NCI-H2196 treated with DMSO at 0.1 percent for 48 hours (cell line): ENCODE results near the gene AMBP.

ENCODE experiments used
- DNase-seq: peaks from one replicate; lab custom pipeline; 2025; ENCODE audit not compliant: unreplicated experiment; lab: John Stamatoyannopoulos, UW

Gene AMBP

DNA sequence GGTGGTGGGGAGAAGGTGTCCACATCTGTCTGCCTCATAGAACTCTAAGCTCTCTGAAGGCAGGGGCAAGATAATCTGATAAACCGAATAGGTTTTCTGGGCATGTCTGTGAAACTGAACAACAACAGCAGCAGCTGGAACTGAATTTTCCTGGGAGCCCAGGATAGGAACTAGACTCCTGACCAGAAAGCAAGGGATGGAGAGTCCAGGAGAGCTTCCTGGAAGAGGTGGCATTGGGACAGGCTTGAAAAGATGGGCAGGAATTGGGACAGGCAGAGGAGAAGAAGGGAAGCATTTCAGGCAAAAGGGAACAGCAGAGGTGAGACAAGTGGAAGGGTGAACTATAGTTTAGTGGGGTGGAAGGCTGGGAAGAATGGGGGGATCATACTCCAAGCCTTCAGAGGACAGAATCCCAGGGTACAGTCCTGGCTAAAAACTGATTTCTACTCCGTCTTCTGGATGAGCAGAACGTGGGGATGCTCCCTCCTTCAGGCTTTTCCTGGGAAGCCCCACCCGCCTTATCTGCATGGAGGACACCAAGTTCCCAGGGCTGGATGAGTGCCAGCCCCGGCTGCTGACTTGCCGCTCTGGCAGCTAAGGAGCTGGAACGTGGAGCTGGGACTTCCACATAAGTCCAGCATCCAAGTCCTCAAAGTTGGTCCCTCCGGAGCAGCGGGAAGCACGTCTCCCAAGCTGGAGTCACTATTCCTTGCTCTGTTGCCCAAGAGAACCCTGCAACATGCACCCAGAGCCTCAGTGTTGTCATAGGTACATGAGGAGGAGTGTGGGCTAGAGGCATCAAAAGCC is 34.9 kb upstream of the AMBP start:
- DNase-seq: no peak

DNA sequence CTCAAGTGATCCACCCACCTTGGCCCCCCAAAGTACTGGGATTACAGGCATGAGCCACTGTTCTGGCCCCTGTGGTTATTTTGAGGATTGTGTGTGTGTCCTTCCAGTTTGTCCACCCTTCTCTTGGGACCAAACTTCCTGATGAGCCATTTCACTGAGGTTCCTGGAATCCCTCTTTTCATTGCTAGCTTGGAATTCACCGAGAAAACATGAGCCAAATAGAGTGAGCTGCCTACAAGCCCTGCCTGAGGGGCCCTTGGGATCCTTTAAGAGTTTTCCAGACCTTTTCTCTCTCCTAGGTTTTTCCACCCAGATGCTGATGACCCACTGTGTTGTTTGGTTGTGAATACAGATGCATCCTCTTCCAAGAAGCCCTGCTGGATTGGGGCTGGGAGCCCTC is 34.2 kb upstream of the AMBP start:
- no peak for DNase-seq

DNA sequence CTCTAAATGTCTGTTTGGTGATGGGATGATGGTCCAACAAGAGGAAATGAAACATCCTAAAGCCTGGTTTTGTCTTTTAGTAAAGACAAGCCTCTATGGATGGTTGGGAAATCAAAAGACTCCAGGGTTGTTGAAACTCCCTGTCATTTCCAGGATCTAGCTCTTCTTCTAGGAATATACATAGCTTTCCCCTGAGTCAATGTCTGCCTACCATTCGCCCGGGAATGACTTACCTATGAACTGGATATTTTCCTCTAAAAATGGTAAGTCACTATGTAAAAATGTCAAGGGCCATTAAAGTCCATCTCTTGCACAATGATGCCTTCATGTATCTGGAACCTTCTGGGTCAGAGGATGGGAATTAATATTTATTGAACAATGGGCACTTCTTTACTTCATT is 32.1 kb upstream of the AMBP start:
- DNase-seq: no peak

DNA sequence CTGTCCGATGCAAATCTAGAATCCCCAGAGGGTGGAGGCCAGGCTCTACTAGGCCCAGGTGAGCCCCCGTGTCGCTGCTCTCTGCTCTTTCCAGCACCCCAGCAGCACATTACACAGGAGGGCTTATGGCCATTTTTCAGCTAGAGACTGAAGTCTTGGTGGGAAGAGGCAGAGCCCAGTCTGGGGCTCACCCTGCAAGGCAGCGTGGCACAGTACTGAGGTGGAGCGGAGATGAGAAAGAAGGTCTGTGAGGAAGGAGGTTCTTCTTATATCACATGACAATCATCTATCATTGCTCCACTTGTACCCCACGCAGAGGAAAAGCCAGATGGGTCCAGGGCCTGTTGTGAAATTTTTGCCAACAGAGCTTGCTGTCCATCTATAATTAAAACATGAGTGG is 31.0 kb upstream of the AMBP start:
- DNase-seq: no peak

DNA sequence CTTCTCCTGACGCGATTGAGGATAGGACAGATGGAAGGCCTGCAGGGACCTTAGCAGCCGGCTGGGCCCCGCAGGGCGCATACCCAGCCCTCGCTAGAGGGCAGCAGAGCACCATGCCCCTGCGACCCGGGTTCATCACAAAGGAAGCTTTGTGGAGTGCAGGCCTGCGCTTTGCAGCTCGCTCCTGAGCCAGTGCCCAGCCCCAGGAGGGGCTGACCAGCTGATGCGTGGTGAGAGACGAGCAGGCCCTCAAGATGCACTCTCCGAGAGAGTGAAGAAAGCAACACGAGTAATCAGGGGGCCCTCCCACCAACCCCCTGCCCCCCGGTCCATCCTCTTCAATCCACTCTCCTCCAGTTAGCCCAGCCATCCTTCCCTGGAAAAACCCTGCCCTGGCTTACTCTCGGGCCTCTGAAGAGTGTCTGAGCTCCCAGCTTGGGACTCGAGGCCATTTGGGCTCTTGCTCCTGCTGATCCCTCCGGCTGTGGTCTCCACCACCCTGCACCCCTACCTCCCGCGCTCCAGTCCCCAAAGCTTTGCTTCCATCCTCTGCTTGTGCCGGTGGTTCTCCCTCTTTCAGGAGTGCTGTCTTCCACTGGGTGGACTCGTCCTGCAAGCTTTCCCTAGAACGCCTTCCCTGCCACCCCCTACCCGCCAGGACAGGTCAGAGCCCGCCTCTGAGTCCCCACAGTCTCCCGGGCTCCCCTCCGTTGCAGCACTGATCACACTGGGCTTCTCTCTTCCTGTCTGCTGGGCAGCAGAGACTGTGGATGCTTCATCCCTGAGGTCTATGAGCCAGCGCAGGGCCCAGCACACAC is 30.1 kb upstream of the AMBP start:
- DNase-seq: peak; percentile 65

DNA sequence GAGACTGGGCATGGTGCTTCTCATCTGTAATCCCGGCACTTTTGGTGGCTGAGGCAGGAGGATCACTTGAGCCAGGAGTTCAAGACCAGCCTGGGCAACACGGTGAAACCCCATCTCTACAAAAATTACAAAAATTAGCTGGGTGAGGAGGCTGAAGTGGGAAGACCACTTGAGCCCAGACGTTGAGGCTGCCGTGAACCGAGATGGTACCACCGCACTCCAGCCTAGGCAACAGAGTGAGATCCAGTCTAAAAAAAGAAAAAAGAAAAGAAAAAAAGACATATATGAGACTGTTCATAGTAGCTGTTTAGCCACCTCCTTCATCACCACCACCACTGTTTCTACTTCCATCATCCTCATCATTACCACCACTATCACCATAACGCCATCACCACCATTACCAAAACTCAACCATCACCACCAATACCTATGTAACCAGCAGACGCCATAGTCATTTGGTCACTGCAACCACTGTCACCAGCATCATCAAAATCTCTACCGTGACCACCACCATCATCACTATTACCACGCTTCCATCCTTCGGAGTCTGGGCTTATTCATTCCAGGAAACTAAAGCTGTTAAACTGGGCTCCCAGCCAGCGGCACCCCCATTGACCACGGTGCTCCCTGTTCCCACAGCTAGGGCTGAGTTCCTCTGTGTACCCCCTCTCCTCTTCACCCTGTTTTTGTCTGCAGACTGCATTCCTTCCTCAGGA is 29.3 kb upstream of the AMBP start:
- DNase-seq: no peak

DNA sequence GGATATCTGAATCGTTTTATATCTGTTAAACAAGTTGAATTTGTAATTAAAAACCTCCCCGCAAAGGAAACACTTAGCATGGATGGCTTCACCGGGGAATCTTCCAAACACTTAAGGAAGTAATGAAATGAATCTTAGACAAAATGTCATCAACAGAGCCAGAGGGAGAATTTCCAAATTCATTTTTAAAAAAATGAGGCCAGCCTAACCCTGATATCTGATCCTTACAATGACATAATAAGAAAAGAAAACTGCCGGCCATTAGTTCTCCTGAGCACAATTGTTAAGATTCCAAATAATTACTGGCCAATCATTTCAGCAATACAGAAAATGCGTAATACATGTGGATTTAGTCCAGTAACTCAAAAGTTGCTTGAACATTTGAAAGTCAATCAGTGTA is 27.1 kb upstream of the AMBP start:
- no peak for DNase-seq

DNA sequence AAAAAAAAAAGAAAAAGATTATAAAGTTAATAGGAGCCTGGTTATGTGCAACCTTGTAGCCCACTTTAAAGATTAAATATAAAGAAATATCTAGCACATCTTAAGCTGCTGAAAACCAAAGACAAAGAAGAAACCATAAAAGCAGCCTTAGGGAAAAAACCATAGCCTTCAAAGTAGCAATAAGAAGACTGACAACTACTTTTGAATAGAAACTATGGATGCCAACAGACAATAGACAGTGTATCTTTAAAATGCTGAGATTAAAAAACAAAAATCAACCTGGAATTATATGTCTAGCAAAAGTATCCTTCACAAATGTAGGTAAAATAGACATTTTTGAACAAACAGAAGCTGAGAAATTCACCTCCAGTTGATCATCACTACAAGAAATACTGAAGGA is 24.4 kb upstream of the AMBP start:
- DNase-seq: no peak

DNA sequence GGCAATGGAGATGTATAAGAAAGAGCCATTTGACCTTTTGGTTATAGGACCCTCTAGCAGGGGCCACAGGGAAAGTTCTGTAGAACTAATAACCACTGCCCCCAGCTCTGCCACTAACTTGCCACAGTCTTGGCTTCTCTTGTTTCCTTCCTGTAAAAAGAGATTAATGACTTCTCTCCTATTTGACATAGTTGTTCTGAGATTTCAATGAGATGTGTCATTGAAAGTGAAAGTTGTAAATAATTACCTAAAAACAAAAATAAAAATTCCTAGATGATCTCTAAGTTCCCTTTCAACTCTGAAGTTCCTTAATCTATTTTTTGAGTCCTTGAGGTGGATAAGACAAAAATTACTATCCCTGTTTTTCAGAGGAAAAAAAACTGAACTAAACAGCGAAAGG is 22.4 kb upstream of the AMBP start:
- DNase-seq: no peak

DNA sequence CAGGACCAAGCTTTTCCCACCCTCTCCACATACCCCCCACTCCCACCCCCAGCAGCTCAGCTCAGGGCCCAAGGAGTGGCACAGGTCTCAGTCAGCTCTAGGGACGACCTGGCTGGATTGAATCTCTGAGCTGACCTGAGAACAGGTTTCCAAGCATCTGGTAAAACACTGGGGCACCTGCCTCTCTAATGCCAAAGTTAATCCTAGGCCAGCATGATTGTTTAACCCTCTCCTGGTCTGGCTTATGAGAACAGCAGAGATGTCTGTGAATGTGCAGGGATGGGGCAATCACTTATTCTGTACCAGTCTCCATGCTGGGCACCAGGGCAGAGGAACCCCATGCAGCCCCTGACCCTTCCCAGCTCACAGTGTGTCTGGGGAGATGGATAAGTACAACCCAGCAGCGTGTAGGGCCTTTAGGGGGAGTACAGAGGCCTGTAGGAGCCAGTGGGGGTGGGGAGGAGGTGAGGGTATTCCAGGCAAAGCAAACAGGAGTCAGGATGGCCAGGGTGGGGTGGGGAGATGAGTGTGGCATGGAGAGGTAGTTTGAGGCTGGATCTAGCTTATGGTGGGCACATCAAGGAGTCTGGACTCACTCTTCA is 21.7 kb upstream of the AMBP start:
- DNase-seq: no peak

DNA sequence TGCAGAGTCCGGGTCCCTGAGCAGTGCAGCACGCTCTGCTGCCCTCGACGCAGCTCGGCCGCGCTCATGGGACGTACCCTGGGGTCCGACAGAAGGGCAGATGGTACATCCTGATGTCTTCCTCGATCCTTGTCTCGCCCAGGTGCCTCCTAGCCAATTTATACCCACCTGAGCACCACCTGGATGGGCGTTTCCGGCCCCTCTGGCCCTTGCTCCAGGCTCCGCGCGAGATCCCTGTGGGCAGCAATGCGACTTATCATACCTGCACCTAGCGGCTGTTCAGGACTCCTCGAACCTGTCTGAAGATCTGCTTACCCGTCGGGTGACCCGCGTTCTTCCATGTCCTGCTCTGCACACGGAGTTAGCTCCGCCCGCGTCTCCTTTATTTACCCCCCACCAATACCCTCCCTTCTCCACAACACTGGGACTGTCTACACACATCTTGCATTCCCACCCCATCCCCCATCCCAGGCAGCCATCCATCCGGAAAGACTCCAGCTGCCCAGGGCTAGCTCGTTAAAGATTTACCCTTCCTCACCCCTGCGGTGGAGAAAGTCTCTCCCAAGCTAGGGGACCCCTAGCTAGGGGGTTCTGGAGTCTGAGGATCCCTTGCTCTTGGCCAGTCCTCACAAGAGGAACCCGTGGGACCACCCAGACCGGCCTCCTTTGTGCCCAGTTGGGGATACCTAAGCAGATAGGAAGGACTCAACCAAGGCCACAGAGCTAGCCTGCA is 21.0 kb upstream of the AMBP start, which contains the start of gene KIF12:
Gene KIF12 (minus strand): TSS at position 357 of the 733 bp plus-strand sequence. CDS start 16 bp downstream, at position 341.
- no peak for DNase-seq

DNA sequence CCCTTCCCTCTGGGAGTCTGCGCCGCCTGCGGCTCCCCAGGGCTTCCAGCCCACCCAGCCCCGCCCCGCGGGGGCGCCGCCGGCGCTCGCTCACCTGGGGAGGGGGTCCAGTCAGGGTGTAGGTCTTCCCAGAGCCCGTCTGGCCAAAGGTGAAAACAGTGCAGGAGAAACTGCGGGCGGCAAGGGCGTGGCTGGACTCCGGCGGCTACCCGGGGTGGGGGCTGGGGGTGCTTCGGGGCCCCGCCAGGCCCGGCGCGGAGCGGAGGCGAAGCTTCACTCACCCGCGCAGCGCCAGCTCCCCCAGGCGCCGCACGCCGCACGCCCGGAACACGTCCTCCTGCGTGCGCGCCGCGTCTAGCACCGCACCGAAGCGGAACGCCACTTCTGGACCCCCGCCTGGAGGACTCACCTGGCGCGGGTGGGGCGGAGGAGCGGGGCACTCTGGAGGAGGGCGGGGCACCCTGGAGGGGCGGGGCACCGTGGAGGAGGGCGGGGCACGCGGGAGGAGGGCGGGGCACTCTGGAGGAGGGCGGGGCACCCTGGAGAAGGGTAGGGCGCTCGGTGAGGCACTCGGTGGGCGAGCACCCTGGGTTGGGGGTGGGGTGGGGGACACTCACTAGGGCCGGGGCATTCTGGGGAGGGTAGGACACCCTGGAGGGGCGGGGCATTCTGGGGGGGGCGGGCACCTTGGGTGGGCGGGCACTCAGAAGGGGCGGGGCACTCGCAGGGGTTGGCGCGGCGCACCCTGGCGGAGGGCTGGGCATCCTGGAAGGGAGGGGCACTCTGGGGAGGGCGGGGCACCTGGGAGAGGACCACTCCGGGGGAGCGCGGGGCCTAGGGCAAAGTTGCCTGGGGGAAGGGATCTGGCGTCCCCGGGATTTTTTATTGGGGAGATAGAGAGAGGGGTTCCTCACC is 20.2 kb upstream of the AMBP start:
- no peak for DNase-seq

DNA sequence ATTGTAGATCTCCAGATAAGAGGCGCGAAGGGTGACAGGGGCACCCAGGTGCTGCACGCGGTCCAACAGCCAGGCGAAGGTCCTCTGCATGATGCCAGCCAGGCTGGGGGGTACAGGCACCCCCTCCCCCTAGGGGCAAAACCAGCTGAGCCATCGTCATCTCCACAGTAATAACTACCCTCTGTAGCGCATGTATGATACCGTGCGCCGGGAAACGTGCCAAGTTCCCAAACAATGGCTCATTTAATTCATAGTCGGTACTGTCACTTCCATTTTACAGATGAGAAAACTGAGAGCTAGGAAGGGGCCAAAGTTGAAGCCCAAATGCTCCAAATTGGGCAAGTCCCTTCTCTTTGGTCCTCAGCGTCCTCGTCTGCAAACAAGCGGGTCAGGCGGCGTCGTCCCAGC is 19.5 kb upstream of the AMBP start:
- no peak for DNase-seq

DNA sequence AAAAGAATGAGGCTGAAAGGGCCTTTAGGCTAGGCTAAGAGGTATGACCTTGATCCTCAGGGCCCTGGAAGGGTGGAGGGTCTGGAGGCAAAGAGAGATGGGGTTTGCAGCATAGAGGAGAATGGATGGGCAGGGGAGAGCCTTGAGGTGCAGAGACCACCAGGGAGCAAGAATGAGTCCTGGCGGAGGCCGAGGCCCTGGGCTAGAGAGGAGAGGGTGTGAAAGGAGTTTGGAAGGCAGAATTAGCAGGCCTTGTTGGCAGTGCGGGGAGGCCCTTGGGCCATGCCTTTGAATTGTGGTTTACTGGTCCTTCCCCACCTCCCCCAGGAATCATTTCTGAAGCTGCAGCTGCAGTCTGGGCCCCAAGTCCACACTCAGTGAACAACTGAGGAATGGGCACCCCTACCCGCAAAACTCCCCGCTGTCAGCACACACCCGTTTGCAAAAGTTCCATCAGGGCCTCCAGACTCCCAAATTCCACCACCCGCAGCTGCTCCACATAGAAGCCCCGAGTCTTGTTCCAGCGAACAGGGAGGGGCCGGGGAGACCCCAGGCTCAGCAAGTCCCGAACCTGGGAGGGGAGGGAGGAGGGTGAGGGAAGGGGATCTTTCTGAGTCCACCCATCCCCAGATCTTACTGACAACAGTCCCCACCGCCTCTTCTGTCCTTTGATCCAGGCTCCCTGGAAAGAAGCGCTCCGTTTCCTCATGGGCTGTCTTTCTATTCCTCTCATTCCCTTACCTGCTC is 18.9 kb upstream of the AMBP start:
- DNase-seq: no peak

DNA sequence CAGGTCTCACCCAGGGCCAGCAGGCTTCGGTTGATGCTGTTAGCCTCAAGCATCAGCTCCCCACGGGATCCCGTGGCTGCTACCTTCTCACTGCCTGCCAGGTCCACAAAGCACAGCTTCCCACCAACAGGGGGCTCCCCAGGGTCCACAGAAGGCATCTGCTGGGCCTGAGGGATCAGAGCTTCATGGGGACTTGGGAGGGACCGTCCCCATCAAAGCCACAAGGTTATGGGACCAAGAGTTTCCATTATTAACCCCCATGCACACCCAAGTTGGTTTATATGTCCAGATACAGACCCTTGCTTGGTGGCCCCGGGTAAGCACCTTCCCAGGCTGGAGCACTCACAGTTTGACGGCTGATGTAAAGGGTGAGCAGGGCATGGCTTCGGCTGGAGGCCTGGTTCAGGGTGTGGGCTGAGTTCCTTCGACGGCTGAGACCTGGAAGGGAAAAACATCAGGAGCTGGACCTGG is 18.0 kb upstream of the AMBP start:
- DNase-seq: no peak

DNA sequence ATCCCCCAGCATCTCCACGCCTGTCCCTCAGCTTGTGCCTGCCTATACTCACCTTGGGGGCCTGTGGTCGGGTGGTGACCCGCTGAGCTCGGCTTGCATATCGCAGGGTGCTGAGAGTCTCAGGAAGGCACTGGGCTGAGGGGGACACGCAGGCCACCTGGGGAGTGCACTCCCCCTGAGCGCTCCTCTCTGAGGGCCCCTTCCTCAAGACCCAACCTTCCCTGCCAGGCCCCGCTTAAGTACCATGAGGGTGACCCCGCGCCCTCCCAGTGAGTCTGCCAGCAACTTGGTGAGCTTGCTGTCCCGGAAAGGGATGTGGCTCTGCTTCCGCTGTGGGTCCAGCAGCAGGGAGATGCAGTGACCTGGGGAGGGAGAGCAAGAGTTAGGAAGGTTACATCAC is 16.9 kb upstream of the AMBP start:
- no peak for DNase-seq

DNA sequence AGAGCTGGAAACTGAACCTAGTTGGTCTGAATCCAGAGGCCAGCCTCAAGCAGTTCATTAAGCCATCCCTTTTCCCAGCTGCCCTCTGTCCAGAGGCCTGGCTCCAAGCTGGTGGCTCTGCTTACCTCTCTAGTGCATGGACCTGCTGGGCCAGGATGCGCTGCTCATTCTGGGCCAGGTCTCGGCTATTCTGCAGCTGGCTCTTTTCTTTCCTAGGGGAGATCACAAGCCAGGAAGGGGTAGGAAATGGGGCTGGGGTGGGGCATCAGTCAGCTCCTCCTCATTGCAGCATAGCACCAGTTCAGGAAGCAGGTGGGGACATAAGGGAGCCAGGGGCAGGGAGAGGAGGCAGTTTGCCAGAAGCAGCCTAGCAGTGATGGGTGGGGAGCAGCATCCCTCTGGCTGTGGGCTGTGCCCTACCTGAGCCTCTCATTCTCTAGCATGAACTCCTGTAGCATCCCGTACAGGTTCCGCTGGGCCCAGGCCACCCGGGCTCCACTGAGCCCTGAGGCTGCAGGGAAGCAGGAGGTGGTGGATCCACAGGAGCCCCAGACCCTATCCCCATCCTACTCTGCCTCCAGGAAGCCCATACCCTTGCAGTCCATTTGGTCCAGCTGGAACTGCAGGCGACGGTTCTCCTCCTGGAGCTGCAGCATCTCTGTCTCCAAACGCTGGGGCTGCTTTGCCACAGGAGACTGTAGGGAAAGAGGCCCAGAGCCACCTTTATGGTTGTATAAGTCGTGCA is 15.8 kb upstream of the AMBP start:
- DNase-seq: no peak

DNA sequence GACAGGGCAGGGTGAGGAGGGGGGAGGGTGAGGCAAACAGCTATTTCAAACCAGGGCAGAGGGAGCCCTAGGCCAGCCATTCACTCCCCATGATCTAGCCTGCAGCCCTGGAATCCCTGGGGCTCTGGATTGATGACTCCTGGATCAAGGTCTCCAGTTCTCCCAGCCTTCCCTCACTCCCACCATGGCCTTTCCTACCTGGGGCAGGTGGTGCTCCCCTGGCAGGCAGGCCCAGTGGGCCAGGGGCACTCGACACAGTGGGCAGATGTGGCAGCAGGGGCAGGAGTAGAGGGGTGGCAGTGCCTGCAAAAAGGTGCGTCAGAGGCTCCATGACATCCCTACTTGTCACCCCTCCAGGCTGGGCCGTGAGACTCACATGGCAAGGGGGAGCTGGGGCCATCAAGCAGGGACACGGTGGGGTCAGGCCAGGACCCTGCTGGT is 15.0 kb upstream of the AMBP start:
- no peak for DNase-seq
